ENCODE results near the gene PCMT1.
"Not testable (repeated sequence)": the region's sequence is repeated elsewhere in the genome, so short reads cannot be mapped to it uniquely, and the experiment has no call there.

PCMT1 gene

DNA sequence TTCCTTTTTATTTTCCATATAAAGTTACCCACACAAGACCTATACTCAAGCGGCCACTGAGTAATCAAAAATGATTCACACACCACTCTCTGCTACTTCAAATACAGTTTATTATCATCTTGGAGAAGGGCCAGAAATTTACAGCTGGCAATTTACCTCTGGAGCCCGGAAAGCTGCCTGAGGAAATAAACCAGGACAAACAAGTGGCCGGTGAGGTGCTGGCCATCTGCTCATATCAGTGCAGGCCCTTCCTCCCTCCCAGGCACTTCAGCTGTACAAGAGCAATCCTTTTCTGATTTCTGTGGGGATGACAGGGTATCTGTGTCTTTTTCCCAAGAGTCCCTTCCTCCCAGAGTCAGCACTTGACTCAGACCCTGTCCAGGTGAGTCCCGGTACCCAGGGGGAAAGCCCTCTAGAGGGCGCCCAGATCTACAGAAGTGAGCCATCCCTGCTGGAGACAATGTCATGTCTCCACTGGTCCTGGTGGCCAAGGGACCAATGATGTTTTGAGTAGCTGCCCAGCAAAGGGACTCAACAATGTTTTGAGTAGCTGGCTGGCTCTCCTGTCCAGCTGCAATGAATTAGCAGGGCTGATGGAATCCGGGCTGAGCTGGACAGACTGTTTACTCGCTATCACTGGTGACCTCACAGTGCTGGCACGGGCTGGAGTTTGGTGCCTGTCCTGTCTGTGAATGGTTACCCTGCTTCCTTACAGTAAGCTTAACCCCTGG lies 91.0 kb downstream of the PCMT1 start:
- DNase-seq (ENCODE audit: low read depth, low spot score) = no peak
- Histone ChIP-seq H3K4me3 (ENCODE audit: insufficient read length, low read depth) (no peak overlapping the region), H3K9me3 (ENCODE audit: insufficient read depth, low read length) (no peaks in the 10 kb centered on the region), H3K4me1 (ENCODE audit: insufficient read depth, insufficient read length) (no peaks in the 10 kb centered on the region), H3K9ac (ENCODE audit: insufficient read length, low read depth) (no peak overlapping the region), H3K36me3 (ENCODE audit: insufficient read depth, insufficient read length, low read length) (no peaks in the 10 kb centered on the region), H3K27me3 (ENCODE audit: insufficient read depth, insufficient read length) (no peaks in the 10 kb centered on the region)
- TF ChIP-seq SUZ12 (IDR thresholded peaks at IDR 0.05; ENCODE audit: extremely low read depth, insufficient read depth, insufficient read length) (no peak), ZNF274 (IDR thresholded peaks at IDR 0.05; ENCODE audit: low read depth, low read length) (no peak)

DNA sequence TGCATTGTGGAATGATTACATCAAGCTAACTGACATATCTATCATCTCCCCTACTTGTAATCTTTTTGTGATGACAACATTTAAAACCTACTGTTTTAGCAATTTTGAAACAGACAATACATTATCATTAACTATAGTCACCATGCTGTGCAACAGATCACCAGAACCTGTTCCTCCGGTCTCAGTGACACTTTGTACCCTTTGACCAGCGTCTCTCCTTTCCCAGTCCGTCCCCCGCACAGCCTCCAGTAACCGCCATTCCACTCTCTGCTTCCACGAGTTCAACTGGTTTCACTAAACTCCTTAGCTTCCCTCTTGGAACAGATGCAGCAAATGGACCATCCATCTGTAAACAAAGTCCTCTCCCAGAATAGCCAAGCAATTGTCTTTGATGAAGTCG lies 92.8 kb downstream of the PCMT1 start:
- Histone ChIP-seq H3K27me3 (ENCODE audit: insufficient read depth, insufficient read length) (no peaks in the 10 kb centered on the region), H3K9ac (ENCODE audit: insufficient read length, low read depth) (no peak overlapping the region), H3K4me3 (ENCODE audit: insufficient read length, low read depth) (no peak overlapping the region), H3K4me1 (ENCODE audit: insufficient read depth, insufficient read length) (no peaks in the 10 kb centered on the region), H3K36me3 (ENCODE audit: insufficient read depth, insufficient read length, low read length) (no peaks in the 10 kb centered on the region), H3K9me3 (ENCODE audit: insufficient read depth, low read length) (no peaks in the 10 kb centered on the region)
- no peak for DNase-seq (ENCODE audit: low read depth, low spot score)
- no peak for TF ChIP-seq YY1 (IDR thresholded peaks at IDR 0.05; ENCODE audit: insufficient read depth, insufficient read length)

DNA sequence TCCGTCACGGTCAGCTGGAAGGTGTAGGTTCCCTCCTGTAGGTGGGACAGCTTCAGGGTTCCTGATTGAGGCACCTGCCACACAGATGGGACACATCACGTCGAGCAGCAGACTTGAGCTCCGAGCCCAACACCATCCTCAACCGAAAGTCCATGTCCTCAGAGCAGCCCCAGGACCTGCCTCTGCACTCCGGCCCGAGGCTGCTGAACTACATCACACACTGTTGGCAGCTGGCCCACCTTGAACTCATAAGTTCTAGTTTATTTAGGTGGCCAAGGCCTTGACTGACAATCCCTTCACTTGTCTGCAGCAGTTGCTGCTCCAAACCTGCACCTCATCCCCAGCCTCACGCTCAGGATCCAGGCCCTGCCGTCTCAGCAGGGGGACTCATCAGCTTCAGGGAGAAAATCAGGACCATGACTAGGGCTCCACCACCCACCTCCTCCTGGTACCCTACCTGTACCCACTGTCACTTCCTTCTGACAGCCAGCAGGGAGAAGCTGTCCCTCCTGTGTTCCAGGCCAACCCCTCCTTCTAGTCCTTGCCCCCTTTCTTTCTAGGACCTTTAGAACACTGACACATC lies 93.6 kb downstream of the PCMT1 start:
- Histone ChIP-seq H3K9ac (ENCODE audit: insufficient read length, low read depth) (no peak overlapping the region), H3K9me3 (ENCODE audit: insufficient read depth, low read length) (no peaks in the 10 kb centered on the region), H3K4me3 (ENCODE audit: insufficient read length, low read depth) (no peak overlapping the region), H3K36me3 (ENCODE audit: insufficient read depth, insufficient read length, low read length) (no peaks in the 10 kb centered on the region), H3K27me3 (ENCODE audit: insufficient read depth, insufficient read length) (no peaks in the 10 kb centered on the region), H3K4me1 (ENCODE audit: insufficient read depth, insufficient read length) (no peaks in the 10 kb centered on the region)
- no peak for DNase-seq (ENCODE audit: low read depth, low spot score)
- no peak for TF ChIP-seq ZNF274 (IDR thresholded peaks at IDR 0.05; ENCODE audit: low read depth, low read length)
- no peak for TF ChIP-seq YY1 (IDR thresholded peaks at IDR 0.05; ENCODE audit: insufficient read depth, insufficient read length)
- TF ChIP-seq SUZ12 (IDR thresholded peaks at IDR 0.05; ENCODE audit: extremely low read depth, insufficient read depth, insufficient read length) = no peak

DNA sequence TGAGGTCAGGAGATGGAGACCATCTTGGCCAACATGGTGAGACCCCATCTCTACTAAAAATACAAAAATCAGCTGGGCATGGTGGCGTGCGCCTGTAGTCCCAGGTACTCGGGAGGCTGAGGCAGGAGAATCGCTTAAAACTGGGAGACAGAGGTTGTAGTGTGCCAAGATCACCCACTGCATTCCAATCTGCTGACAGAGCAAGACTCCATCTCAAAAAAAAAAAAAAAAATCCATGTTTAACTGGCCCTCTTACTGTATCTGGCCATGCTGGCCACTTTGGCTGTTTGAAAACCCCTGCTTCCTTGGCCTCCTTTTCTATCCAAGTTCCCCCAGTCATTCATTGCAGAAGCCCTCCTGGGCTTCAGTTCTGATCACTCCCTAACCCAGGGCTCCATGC lies 94.5 kb downstream of the PCMT1 start:
- not testable (repeated sequence) for H3K36me3 ChIP-seq (ENCODE audit: insufficient read depth, insufficient read length, low read length); H3K27me3 ChIP-seq (ENCODE audit: insufficient read depth, insufficient read length); H3K4me1 ChIP-seq (ENCODE audit: insufficient read depth, insufficient read length); DNase-seq (ENCODE audit: low read depth, low spot score); H3K9me3 ChIP-seq (ENCODE audit: insufficient read depth, low read length); H3K9ac ChIP-seq (ENCODE audit: insufficient read length, low read depth); H3K4me3 ChIP-seq (ENCODE audit: insufficient read length, low read depth)

DNA sequence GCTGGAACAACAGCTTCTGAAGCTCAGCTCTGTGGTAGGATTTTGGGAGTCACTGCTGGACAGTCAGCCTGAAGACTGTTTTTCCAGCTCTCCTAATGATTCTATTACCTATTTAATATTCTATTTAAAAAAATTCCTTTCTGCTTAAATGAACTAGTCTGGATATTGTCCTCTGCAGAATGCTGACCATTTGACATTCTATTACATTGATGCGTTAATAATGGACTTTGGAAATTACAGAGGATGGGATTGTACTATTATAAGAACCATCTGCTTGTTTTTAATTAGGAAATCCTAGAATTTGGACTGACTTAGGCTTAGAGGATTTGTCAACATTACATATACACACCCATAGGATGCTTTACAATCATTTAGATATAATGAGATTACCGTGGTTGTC lies 94.9 kb downstream of the PCMT1 start:
- TF ChIP-seq YY1 (IDR thresholded peaks at IDR 0.05; ENCODE audit: insufficient read depth, insufficient read length) = no peak
- TF ChIP-seq ZNF274 (IDR thresholded peaks at IDR 0.05; ENCODE audit: low read depth, low read length) = no peak
- TF ChIP-seq SUZ12 (IDR thresholded peaks at IDR 0.05; ENCODE audit: extremely low read depth, insufficient read depth, insufficient read length) = no peak
- Histone ChIP-seq H3K36me3 (ENCODE audit: insufficient read depth, insufficient read length, low read length) (no peaks in the 10 kb centered on the region), H3K9me3 (ENCODE audit: insufficient read depth, low read length) (no peaks in the 10 kb centered on the region), H3K9ac (ENCODE audit: insufficient read length, low read depth) (no peak overlapping the region), H3K4me1 (ENCODE audit: insufficient read depth, insufficient read length) (no peaks in the 10 kb centered on the region), H3K4me3 (ENCODE audit: insufficient read length, low read depth) (no peak overlapping the region), H3K27me3 (ENCODE audit: insufficient read depth, insufficient read length) (no peaks in the 10 kb centered on the region)
- no peak for DNase-seq (ENCODE audit: low read depth, low spot score)

DNA sequence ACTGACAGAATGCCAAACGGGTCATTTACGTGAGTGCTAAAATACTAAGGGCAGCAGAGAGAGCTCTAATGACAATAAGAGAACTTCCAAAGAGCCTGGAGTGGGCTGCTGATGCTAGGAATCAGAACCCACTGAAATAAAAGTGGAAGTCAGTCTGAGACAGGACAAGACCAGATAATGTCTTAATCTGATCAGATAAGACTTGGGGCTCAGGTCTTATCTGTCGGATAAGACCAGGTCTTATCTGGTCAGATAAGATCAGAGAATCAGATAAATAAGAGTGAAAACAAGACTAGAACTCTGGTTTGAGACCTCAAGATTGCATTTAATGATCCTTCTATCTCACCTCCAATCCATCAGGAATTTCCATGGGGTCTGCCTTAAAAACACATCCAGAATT lies 96.0 kb downstream of the PCMT1 start:
- TF ChIP-seq ZNF274 (IDR thresholded peaks at IDR 0.05; ENCODE audit: low read depth, low read length) = no peak
- no peak for TF ChIP-seq YY1 (IDR thresholded peaks at IDR 0.05; ENCODE audit: insufficient read depth, insufficient read length)
- no peak for TF ChIP-seq SUZ12 (IDR thresholded peaks at IDR 0.05; ENCODE audit: extremely low read depth, insufficient read depth, insufficient read length)
- DNase-seq (ENCODE audit: low read depth, low spot score) = no peak
- Histone ChIP-seq H3K9me3 (ENCODE audit: insufficient read depth, low read length) (no peaks in the 10 kb centered on the region), H3K4me3 (ENCODE audit: insufficient read length, low read depth) (no peak overlapping the region), H3K9ac (ENCODE audit: insufficient read length, low read depth) (no peak overlapping the region), H3K4me1 (ENCODE audit: insufficient read depth, insufficient read length) (no peaks in the 10 kb centered on the region), H3K36me3 (ENCODE audit: insufficient read depth, insufficient read length, low read length) (no peaks in the 10 kb centered on the region), H3K27me3 (ENCODE audit: insufficient read depth, insufficient read length) (no peaks in the 10 kb centered on the region)

DNA sequence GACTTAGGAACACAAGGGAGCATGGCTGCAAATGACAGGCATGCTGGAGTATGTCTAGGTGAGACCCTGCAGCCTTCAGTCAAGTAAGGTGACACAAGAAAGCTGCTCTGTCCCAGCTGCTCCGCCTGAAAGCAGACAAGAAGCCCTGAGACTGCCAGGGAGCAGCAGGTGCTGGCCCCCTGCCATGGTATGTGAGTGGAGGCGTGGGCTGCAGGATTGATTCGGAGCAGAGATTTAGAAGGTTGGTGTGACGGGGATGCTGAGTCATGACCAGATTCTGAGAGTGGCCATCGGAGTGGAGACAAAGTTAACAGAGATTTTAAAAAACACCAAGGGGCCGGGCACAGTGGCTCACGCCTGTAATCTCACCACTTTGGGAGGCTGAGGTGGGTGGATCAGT lies 96.8 kb downstream of the PCMT1 start:
- H3K27me3 ChIP-seq (ENCODE audit: insufficient read depth, insufficient read length) = no peaks in the 10 kb centered on the region
- H3K9ac ChIP-seq (ENCODE audit: insufficient read length, low read depth) = no peak overlapping the region
- H3K4me3 ChIP-seq (ENCODE audit: insufficient read length, low read depth) = no peak overlapping the region
- H3K9me3 ChIP-seq (ENCODE audit: insufficient read depth, low read length) = no peaks in the 10 kb centered on the region
- no peaks in the 10 kb centered on the region for H3K36me3 ChIP-seq (ENCODE audit: insufficient read depth, insufficient read length, low read length)
- DNase-seq (ENCODE audit: low read depth, low spot score) = no peak
- H3K4me1 ChIP-seq (ENCODE audit: insufficient read depth, insufficient read length) = no peaks in the 10 kb centered on the region
- no peak for TF ChIP-seq YY1 (IDR thresholded peaks at IDR 0.05; ENCODE audit: insufficient read depth, insufficient read length)
- no peak for TF ChIP-seq SUZ12 (IDR thresholded peaks at IDR 0.05; ENCODE audit: extremely low read depth, insufficient read depth, insufficient read length)
- no peak for TF ChIP-seq ZNF274 (IDR thresholded peaks at IDR 0.05; ENCODE audit: low read depth, low read length)

DNA sequence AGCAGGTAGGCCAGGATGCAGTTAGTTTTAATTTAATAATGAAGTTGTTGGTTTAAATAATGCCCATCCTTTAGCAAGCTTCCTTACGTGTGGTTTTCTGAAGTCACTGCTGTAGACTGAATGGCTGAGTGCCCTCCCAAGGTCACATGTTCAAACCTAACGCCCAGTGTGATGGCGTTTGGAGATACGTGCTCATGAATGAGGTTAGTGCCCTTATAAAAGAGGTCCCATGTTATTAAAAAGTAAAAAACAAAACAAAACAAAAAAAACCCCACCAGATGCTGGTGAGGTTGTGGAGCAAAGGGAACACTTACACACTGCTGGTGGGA lies 98.4 kb downstream of the PCMT1 start:
- Histone ChIP-seq H3K4me1 (ENCODE audit: insufficient read depth, insufficient read length) (no peaks in the 10 kb centered on the region), H3K36me3 (ENCODE audit: insufficient read depth, insufficient read length, low read length) (no peaks in the 10 kb centered on the region), H3K27me3 (ENCODE audit: insufficient read depth, insufficient read length) (no peaks in the 10 kb centered on the region), H3K9ac (ENCODE audit: insufficient read length, low read depth) (no peak overlapping the region), H3K9me3 (ENCODE audit: insufficient read depth, low read length) (no peaks in the 10 kb centered on the region), H3K4me3 (ENCODE audit: insufficient read length, low read depth) (no peak overlapping the region)
- TF ChIP-seq SUZ12 (IDR thresholded peaks at IDR 0.05; ENCODE audit: extremely low read depth, insufficient read depth, insufficient read length) (no peak), YY1 (IDR thresholded peaks at IDR 0.05; ENCODE audit: insufficient read depth, insufficient read length) (no peak), ZNF274 (IDR thresholded peaks at IDR 0.05; ENCODE audit: low read depth, low read length) (no peak)
- no peak for DNase-seq (ENCODE audit: low read depth, low spot score)

DNA sequence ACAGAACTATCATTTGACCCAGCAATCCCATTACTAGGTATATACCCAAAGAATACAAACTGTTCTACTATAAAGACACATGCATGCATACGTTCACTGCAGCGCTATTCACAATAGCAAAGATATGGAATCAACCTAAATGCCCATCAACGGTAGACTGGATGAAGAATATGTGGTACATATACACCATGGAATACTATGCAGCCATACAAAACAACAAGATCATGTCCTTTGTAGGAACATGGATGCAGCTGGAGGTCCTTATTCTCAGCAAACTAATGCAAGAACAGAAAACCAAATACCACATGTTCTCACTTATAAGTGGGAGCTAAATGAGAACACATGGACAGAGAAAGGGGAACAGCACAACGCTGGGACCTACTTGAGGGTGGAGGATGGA lies 98.8 kb downstream of the PCMT1 start:
- H3K4me1 ChIP-seq (ENCODE audit: insufficient read depth, insufficient read length); H3K36me3 ChIP-seq (ENCODE audit: insufficient read depth, insufficient read length, low read length): not testable (repeated sequence)

More for the DNA sequence above, 98.8 kb downstream of the PCMT1 start:
- not testable (repeated sequence) for H3K9me3 ChIP-seq (ENCODE audit: insufficient read depth, low read length); H3K27me3 ChIP-seq (ENCODE audit: insufficient read depth, insufficient read length); H3K4me3 ChIP-seq (ENCODE audit: insufficient read length, low read depth); DNase-seq (ENCODE audit: low read depth, low spot score); H3K9ac ChIP-seq (ENCODE audit: insufficient read length, low read depth)
